ENCODE data around the gene NR4A2. TPM values are rescaled to one million over a fixed set of nuclear protein-coding genes. Genes with fewer than 3 reads are reported as not detected.

Gene NR4A2
- total RNA-seq, 1 experiment from 2014 or later, result 4.9 TPM

DNA sequence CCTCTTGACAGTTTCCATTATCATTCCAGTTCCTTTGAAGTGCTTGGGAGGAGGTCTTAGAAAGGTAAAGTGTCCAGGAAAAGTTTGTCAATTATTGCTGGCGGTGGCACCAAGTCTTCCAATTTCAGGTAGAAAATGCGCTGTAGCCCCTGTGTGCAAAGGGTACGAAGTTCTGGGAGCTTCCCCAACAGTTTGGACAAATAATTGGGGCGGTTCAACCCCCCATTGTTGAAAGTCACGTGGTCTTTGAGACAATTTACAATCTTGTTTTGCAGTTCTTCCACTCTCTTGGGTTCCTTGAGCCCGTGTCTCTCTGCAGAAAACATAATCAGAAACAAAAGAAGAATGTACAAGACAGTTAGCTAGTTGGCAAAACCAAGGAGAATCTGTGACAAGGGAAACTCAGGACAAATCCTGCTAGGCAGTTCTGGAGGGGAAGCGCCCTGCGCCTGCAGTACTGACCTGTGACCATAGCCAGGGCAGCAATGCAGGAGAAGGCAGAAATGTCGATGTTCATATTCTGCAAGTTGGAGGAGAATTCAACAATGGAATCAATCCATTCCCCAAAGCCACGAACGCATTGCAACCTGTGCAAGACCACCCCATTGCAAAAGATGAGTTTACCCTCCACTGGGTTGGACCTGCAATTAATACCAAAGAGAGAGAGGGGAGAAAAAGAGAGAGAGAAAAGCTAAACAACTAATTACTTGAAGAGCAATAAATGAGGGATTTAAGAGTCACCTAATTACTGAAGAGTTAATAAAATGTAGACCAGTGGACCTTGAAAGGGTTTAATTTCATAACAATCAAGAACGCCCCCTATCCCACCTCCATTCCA lies 6.6 kb downstream of the NR4A2 start:
- DNase-seq, result no peak
- Mint-ChIP-seq H3K4me1 (ENCODE audit: low read depth, unreplicated experiment) (no peaks in the 10 kb centered on the region), H3K9me3 (ENCODE audit: low read depth, unreplicated experiment) (no peaks in the 10 kb centered on the region), H3K27me3 (ENCODE audit: unreplicated experiment) (no peaks in the 10 kb centered on the region), H3K4me3 (ENCODE audit: low read depth, unreplicated experiment) (no peak overlapping the region), H3K27ac (ENCODE audit: unreplicated experiment) (no peak overlapping the region), H3K36me3 (ENCODE audit: insufficient read depth, unreplicated experiment) (peaks cover 38% of the 10 kb centered on the region)
- CTCF ChIA-PET, result no interaction called here
- no TSS peak for BruUV-seq (replicated peaks)
- intact Hi-C loops (cut with micrococcal nuclease; ENCODE audit: unreplicated experiment), result no loop called here
- TF ChIP-seq CTCF (IDR thresholded peaks at IDR 0.05; ENCODE audit: unreplicated experiment), result no peak

GRCh38 chr2:156323754-156324153 lies 8.8 kb downstream of the NR4A2 start:
- CTCF ChIA-PET, result no interaction called here
- peaks cover 3% of the 10 kb centered on the region for H3K9me3 Mint-ChIP-seq (ENCODE audit: low read depth, unreplicated experiment)
- peaks cover 24% of the 10 kb centered on the region for H3K36me3 Mint-ChIP-seq (ENCODE audit: insufficient read depth, unreplicated experiment)
- no peak for TF ChIP-seq CTCF (IDR thresholded peaks at IDR 0.05; ENCODE audit: unreplicated experiment)
- intact Hi-C loops (cut with micrococcal nuclease; ENCODE audit: unreplicated experiment), result no loop called here
- DNase-seq, result no peak
- H3K27ac Mint-ChIP-seq (ENCODE audit: unreplicated experiment), result no peak overlapping the region
- no peaks in the 10 kb centered on the region for H3K4me1 Mint-ChIP-seq (ENCODE audit: low read depth, unreplicated experiment)
- H3K4me3 Mint-ChIP-seq (ENCODE audit: low read depth, unreplicated experiment), result no peak overlapping the region
- H3K27me3 Mint-ChIP-seq (ENCODE audit: unreplicated experiment), result no peaks in the 10 kb centered on the region
- no TSS peak for BruUV-seq (replicated peaks)

DNA sequence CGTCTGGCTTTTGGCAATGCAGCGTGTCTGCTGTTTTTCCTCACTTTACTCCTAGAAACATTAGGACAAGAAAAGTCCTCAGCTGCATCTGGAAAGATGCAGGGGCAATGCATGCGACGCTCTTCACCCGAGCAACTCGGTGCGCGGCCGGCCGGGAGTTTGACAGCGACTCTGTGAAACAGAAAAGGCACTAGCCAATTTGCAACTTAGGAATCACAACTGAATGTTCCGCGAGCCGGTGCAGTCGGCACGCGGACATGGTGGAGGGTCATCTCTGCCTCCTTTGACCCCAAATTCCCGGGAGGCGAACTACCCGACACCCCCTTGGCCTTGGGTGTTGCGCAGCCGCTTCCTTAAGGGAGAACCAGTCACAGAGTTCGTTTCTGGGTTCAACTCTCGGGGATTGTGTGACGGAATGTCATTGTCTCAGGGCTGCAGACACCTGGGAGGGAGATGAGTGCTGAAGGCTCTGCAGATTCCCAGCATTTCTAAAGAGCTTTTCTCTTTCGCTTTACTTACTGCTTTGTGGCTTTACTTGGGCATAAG lies 9.8 kb downstream of the NR4A2 start:
- intact Hi-C loops (cut with micrococcal nuclease; ENCODE audit: unreplicated experiment), result no loop called here
- Mint-ChIP-seq H3K27me3 (ENCODE audit: unreplicated experiment) (no peaks in the 10 kb centered on the region), H3K4me3 (ENCODE audit: low read depth, unreplicated experiment) (no peak overlapping the region), H3K36me3 (ENCODE audit: insufficient read depth, unreplicated experiment) (peaks cover 14% of the 10 kb centered on the region), H3K27ac (ENCODE audit: unreplicated experiment) (no peak overlapping the region), H3K9me3 (ENCODE audit: low read depth, unreplicated experiment) (peaks cover 3% of the 10 kb centered on the region), H3K4me1 (ENCODE audit: low read depth, unreplicated experiment) (no peaks in the 10 kb centered on the region)
- no TSS peak for BruUV-seq (replicated peaks)
- CTCF ChIA-PET, result no interaction called here
- no peak for DNase-seq
- TF ChIP-seq CTCF (IDR thresholded peaks at IDR 0.05; ENCODE audit: unreplicated experiment), result no peak

DNA sequence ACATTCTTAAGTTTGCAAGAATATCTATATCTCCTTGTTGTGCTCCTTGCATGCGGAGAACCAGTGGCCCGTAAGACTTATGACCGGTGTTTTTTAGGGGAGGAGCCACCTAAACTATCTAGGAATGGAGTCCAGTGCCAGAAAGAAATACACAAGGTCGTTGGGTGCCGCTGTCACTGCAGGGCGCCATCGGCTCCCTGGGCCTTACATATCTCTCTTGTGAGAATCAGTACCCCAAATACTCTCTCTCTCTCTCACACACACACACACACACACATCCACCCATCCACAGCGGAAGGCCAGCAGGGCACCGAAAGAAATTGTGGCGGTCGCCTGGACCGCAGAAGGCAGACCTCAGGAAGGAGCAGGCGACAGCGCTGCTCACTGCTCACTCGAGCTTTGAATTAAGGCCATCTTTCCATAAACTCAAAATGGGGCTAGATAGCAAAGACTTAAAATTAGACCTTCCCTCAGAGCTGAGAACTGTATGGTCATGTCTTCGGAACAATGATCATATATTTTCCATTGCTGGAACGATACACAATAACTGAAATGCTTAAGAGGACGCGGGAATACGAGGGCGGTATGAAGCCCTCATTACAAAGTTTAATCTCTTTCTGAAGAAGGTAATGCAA lies 10.4 kb downstream of the NR4A2 start:
- no peak for TF ChIP-seq CTCF (IDR thresholded peaks at IDR 0.05; ENCODE audit: unreplicated experiment)
- no peak for DNase-seq
- no TSS peak for BruUV-seq (replicated peaks)
- Mint-ChIP-seq H3K27me3 (ENCODE audit: unreplicated experiment) (no peaks in the 10 kb centered on the region), H3K4me1 (ENCODE audit: low read depth, unreplicated experiment) (no peaks in the 10 kb centered on the region), H3K36me3 (ENCODE audit: insufficient read depth, unreplicated experiment) (peaks cover 8% of the 10 kb centered on the region), H3K9me3 (ENCODE audit: low read depth, unreplicated experiment) (peaks cover 3% of the 10 kb centered on the region), H3K27ac (ENCODE audit: unreplicated experiment) (no peak overlapping the region), H3K4me3 (ENCODE audit: low read depth, unreplicated experiment) (peak overlapping the region; percentile 75)
- intact Hi-C loops (cut with micrococcal nuclease; ENCODE audit: unreplicated experiment), result no loop called here
- CTCF ChIA-PET, result no interaction called here
